Measurements from ENCODE around the gene HHIPL1. TPM values are rescaled to one million over a fixed set of nuclear protein-coding genes. Genes with fewer than 3 reads are reported as not detected.
A peak's percentile ranks its signal among the peaks of the same experiment; 100 is the strongest.

HHIPL1 gene
- total RNA-seq, 4 donors from 2014 or later, result 0.07 to 0.82 (median 0.14) TPM

DNA sequence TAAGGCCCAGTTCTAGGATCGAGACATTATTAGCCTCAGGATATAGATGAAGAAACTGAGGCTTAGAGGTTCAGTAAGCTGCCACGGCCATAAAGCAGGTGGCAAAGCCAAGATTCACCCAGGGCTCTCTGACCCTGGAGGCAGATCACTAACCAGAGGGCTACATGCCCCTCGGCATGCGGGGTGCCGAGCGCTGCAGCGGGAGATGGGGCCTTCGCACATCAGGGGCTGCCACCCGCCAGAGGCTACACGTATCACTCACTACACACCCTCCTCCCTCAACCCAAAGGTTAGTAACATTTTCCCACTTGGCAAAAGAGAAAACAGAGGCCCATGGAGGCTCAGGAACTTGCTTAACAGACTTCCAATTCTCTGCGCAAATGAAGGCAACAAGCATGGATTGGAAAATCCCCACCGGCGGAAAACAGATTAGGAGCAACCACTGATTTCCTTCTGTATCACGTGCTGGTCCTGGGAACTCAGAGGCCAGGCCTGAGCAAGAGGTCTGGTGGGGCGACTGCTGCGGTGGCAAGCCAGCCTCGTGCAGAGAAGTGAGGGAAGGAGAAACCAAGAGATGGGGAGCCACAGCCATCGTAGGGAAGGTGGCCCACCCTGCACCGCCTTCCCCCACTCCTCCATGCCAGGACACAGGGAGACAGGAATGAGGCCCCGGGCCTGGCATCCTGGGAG lies 46.9 kb upstream of the HHIPL1 start:
- ATAC-seq (no peak), DNase-seq (no peak)
- intact Hi-C loops (cut with DNase I; ENCODE audit: low total_unique reads) (no loop called here), in situ Hi-C loops (cut with MboI; ENCODE audit: low sequenced_read_pairs in 4 of 4) (no loop called here)
- no peaks in the 10 kb centered on the region for H3K27me3 ChIP-seq
- H3K27ac ChIP-seq, result peak overlapping the region in 3 of 4 donors; percentile 33 to 52 (median 40)
- H3K4me1 ChIP-seq, result peaks cover 61 to 64% of the 10 kb centered on the region in 2 donors
- no peak for TF ChIP-seq POLR2A (IDR thresholded peaks at IDR 0.05)
- no peaks in the 10 kb centered on the region for H3K9me3 ChIP-seq
- no peak overlapping the region for H3K4me3 ChIP-seq
- no peaks in the 10 kb centered on the region for H3K36me3 ChIP-seq

DNA sequence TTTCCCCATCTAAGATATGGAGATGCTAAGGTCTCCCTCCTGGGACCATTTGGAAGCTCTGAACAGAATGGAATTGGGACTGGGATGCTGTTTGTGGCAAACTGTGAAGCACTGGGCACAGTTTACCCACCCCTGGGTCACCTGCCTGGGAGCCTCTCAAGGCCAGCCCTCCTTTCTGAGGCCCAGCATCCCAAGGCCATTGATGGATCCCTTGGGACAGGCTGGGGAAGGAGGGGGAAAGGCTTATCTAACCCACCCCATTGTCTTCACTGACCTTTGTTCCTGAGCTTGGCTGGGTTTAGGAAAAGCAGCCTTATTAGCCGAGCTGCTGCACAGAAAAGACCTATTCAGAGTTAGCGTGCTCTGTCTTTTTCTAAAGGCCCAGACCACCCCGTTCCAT lies 46.2 kb upstream of the HHIPL1 start:
- TF ChIP-seq POLR2A (IDR thresholded peaks at IDR 0.05), result no peak
- TF ChIP-seq, protein P1, sequence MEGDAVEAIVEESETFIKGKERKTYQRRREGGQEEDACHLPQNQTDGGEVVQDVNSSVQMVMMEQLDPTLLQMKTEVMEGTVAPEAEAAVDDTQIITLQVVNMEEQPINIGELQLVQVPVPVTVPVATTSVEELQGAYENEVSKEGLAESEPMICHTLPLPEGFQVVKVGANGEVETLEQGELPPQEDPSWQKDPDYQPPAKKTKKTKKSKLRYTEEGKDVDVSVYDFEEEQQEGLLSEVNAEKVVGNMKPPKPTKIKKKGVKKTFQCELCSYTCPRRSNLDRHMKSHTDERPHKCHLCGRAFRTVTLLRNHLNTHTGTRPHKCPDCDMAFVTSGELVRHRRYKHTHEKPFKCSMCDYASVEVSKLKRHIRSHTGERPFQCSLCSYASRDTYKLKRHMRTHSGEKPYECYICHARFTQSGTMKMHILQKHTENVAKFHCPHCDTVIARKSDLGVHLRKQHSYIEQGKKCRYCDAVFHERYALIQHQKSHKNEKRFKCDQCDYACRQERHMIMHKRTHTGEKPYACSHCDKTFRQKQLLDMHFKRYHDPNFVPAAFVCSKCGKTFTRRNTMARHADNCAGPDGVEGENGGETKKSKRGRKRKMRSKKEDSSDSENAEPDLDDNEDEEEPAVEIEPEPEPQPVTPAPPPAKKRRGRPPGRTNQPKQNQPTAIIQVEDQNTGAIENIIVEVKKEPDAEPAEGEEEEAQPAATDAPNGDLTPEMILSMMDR (IDR thresholded peaks at IDR 0.05 in 4 of 5, conservative IDR thresholded peaks at IDR 0.05 in 1 of 5), result no peak
- intact Hi-C loops (cut with DNase I; ENCODE audit: low total_unique reads), result no loop called here
- Histone ChIP-seq H3K9me3 (no peaks in the 10 kb centered on the region), H3K4me1 (peaks cover 54 to 58% of the 10 kb centered on the region in 2 donors), H3K4me3 (no peak overlapping the region), H3K27ac (peak overlapping the region in 3 of 4 donors; percentile 33 to 52 (median 40)), H3K27me3 (no peaks in the 10 kb centered on the region), H3K36me3 (no peaks in the 10 kb centered on the region)
- no peak for DNase-seq
- no peak for ATAC-seq
- in situ Hi-C loops (cut with MboI; ENCODE audit: low sequenced_read_pairs in 4 of 4), result no loop called here

DNA sequence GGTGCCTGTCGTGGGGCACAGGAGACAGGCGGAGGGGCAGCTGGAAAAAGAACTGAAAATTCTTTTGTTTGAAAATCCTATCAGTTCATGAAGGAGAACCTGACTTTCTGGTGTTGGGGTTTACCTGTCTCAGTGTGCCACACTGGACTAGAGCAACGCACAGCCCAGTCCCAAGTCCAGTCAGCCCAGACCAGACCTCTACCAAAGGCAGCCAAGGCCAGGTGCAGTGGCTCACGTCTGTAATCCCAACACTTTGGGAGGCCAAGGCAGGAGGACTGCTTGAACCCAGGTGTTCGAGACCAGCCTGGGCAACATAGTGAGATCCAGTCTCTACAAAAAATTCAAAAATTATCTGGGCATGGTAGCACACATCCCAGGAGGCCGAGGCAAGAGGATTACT lies 45.5 kb upstream of the HHIPL1 start:
- no peak for DNase-seq
- no peak for TF ChIP-seq POLR2A (IDR thresholded peaks at IDR 0.05)
- TF ChIP-seq, protein P1 (IDR thresholded peaks at IDR 0.05 in 4 of 5, conservative IDR thresholded peaks at IDR 0.05 in 1 of 5), result no peak
- H3K36me3 ChIP-seq, result no peaks in the 10 kb centered on the region
- no peaks in the 10 kb centered on the region for H3K27me3 ChIP-seq
- ATAC-seq, result no peak
- in situ Hi-C loops (cut with MboI; ENCODE audit: low sequenced_read_pairs in 4 of 4) (no loop called here), intact Hi-C loops (cut with DNase I; ENCODE audit: low total_unique reads) (no loop called here)
- H3K27ac ChIP-seq, result peak overlapping the region in 1 of 4 donors; percentile 34
- peaks cover 48 to 54% of the 10 kb centered on the region in 2 donors for H3K4me1 ChIP-seq
- H3K4me3 ChIP-seq, result no peak overlapping the region
- no peaks in the 10 kb centered on the region for H3K9me3 ChIP-seq

DNA sequence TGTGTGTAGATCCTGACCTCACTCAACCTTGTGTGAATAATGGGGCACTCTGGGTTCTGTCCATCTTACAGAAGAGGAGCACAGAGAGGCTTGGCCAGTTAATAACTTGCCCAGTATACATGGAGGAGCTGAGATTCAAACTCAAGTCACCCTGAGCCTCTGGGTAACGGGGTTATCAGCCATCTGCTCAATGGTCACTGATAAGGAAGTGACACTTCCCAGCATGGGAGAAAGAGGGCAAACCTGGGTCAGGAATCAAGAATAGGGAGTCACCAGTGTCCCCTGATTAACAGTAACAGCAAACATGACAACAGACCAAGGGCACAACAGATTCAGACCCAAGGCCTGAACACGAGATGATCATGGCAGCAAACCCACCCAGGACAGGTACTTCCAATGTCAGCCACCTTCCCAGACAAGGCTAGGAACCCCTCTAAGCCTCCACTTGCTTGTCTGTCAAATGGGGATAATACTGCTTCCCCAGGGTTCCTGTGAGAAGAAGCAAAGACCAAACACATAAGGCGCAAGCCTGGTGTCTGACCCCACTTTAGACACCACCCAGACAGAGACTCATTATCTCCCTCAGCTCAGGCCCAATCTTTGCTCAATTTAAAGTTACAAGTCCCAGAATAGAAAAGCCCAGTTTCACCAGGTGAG lies 44.6 kb upstream of the HHIPL1 start:
- Histone ChIP-seq H3K9me3 (no peaks in the 10 kb centered on the region), H3K27ac (peak overlapping the region in 1 of 4 donors; percentile 22), H3K4me1 (peaks cover 39 to 44% of the 10 kb centered on the region in 2 donors), H3K4me3 (no peak overlapping the region), H3K27me3 (no peaks in the 10 kb centered on the region), H3K36me3 (no peaks in the 10 kb centered on the region)
- intact Hi-C loops (cut with DNase I; ENCODE audit: low total_unique reads) (loop anchor here (5.0 to 10.0 kb wide), 3 partner anchors 566 to 947 kb away; no protein-coding TSS in a partner anchor), in situ Hi-C loops (cut with MboI; ENCODE audit: low sequenced_read_pairs in 4 of 4) (no loop called here)
- no peak for TF ChIP-seq POLR2A (IDR thresholded peaks at IDR 0.05)
- TF ChIP-seq, protein P1 (IDR thresholded peaks at IDR 0.05 in 4 of 5, conservative IDR thresholded peaks at IDR 0.05 in 1 of 5), result no peak
- DNase-seq, result no peak
- ATAC-seq, result no peak

DNA sequence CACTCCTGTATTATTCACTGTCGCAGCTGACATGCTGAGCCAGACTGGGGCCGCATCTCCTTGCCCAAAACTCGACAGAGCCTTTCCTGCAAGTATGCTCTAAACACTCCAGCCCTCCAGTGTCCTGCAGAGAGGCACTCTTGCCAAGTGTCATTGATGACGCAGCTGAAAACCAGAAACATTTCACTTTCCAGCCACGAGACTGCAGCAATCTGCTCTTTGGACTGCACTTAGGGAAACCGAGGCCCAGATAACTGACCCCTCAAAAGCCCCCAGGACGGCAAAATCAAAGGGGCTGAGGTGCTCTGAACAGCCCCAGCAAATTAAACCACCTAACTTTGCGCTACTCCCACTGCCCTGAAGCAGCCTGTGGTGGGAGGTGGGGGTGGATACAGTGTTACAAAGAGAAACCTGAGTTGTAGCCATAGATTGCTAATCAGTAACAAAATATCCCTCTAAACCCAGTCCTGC lies 43.5 kb upstream of the HHIPL1 start:
- in situ Hi-C loops (cut with MboI; ENCODE audit: low sequenced_read_pairs in 4 of 4), result no loop called here
- intact Hi-C loops (cut with DNase I; ENCODE audit: low total_unique reads), result loop anchor here (5.0 to 10.0 kb wide), 3 partner anchors 567 to 946 kb away; no protein-coding TSS in a partner anchor
- no peak for ATAC-seq
- H3K36me3 ChIP-seq, result no peaks in the 10 kb centered on the region
- TF ChIP-seq, protein P1 (IDR thresholded peaks at IDR 0.05 in 4 of 5, conservative IDR thresholded peaks at IDR 0.05 in 1 of 5), result no peak
- TF ChIP-seq POLR2A (IDR thresholded peaks at IDR 0.05), result no peak
- no peak overlapping the region for H3K4me3 ChIP-seq
- DNase-seq, result no peak
- no peaks in the 10 kb centered on the region for H3K27me3 ChIP-seq
- H3K4me1 ChIP-seq, result peaks cover 34 to 41% of the 10 kb centered on the region in 2 donors
- no peaks in the 10 kb centered on the region for H3K9me3 ChIP-seq
- peak overlapping the region in 3 of 4 donors; percentile 28 to 41 (median 31) for H3K27ac ChIP-seq
